GM21723 (cell line): Measurements from ENCODE around the gene RUVBL1.

Experiments used
- ATAC-seq: cut with Tn5 transposase; IDR thresholded peaks from one replicate; pipeline ENCODE4 v1.9.1; 2021; ENCODE audit warnings: mild to moderate bottlenecking, moderate library complexity; ENCODE audit not compliant: unreplicated experiment

Gene RUVBL1

DNA sequence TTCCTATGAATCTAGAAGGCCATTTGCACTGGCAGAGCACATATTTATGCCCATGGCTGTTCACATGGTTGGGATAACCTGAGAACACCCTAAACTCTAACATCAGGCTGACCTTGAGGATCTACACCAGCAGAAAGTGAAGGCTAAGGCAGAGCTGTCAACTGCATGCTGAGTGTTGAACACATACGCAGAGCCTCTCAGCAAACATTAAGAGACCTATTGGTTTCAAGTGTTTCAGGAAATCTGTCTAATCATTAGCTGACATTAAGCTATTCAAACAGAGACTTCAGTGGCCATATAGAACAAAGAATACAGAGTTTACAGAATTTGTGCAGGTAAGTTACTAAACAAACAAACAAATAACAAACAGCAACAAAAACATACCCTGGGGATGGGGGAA is 87.5 kb downstream of the RUVBL1 start:
- ATAC-seq, result no peak

DNA sequence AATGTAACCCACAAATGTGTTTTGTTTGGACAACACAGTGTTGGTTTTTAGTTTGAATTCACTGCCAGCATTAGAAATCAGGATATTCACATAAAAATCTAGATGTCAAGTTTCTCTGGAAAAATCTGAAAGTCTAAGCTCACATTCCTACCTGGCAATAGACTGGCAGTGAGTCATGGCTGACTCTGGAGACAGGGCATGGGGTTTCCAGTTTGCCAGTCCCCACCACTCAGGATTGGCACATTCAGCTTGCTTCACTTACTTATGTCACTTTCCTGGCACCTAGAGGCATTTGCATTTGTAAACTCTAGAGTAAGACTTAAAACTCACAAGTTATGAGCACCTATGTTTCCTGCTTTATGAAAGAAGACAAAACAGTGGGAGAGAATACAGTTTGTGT is 90.5 kb downstream of the RUVBL1 start:
- ATAC-seq, result no peak
